Measurements from ENCODE around the gene NRXN2. TPM values are rescaled to one million over a fixed set of nuclear protein-coding genes. Genes with fewer than 3 reads are reported as not detected.

Gene NRXN2
- total RNA-seq, 2 donors from 2014 or later, result 0.85 to 1.4 TPM

DNA sequence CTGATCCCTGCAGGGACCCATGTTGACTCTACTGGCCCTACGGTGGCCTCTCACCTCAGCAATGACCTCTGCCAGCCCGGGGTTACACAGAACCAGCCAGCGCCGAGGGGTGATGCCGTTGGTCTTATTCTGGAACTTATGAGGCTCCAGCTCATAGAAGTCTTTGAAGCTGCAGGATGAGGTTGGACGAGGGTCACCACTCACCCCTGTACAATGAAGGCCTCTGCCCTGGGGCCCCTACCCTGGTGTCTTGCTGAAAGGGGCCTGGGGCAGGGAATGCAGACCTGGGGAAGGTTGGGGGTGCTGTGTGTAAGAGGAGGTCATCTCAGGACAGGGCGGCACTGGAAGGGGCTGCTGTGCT lies 30.0 kb upstream of the NRXN2 start:
- H3K27ac ChIP-seq, result no peak overlapping the region
- H3K4me1 ChIP-seq, result no peaks in the 10 kb centered on the region
- peaks cover 13% of the 10 kb centered on the region for H3K36me3 ChIP-seq
- no peaks in the 10 kb centered on the region for H3K9me3 ChIP-seq
- no peaks in the 10 kb centered on the region for H3K27me3 ChIP-seq
- no peak overlapping the region for H3K4me3 ChIP-seq
- no peak for DNase-seq (ENCODE audit: low spot score)
- TF ChIP-seq, protein P1, sequence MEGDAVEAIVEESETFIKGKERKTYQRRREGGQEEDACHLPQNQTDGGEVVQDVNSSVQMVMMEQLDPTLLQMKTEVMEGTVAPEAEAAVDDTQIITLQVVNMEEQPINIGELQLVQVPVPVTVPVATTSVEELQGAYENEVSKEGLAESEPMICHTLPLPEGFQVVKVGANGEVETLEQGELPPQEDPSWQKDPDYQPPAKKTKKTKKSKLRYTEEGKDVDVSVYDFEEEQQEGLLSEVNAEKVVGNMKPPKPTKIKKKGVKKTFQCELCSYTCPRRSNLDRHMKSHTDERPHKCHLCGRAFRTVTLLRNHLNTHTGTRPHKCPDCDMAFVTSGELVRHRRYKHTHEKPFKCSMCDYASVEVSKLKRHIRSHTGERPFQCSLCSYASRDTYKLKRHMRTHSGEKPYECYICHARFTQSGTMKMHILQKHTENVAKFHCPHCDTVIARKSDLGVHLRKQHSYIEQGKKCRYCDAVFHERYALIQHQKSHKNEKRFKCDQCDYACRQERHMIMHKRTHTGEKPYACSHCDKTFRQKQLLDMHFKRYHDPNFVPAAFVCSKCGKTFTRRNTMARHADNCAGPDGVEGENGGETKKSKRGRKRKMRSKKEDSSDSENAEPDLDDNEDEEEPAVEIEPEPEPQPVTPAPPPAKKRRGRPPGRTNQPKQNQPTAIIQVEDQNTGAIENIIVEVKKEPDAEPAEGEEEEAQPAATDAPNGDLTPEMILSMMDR (IDR thresholded peaks at IDR 0.05), result no peak

DNA sequence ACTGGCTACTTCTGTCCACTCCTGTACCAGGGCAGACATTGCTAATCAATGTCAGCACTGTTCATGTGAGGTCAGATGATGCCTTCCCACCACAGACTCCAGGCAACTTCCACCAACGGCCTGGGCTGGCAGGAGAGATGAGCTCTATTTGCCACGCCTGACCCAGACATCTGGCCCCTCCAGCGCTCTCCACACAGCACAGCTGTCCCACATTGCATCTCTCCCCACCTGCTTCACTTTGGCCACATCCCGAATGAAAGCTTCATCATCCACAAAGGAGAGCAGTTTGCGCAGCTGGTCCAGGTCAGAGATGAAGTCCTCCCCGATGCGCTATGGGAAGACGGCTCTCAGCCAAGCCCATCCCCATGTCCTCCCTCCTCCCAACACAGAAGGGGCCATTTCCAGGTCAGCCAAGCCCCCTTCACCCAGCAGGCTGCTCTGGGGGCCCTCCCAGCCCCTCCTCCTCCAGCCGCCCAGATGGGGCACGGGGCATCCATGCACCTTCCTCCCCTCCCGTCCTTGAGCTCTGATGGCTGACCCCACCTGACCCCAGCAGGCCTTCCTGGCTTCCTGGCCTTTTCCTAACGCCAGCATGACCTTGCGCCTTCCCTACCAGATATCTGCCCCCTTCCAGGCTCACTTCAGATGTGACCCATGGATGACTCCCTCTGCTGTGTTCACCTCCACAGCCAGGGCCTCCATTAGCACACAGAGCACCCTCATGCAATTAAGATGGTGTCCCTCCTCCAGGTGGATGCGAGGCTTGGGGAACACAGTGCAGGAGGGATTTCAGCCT lies 29.4 kb upstream of the NRXN2 start:
- no peaks in the 10 kb centered on the region for H3K27me3 ChIP-seq
- no peaks in the 10 kb centered on the region for H3K4me1 ChIP-seq
- no peaks in the 10 kb centered on the region for H3K9me3 ChIP-seq
- no peak overlapping the region for H3K27ac ChIP-seq
- no peak overlapping the region for H3K4me3 ChIP-seq
- no peak for DNase-seq (ENCODE audit: low spot score)
- TF ChIP-seq, protein P1 (IDR thresholded peaks at IDR 0.05), result no peak
- H3K36me3 ChIP-seq, result peaks cover 13% of the 10 kb centered on the region

DNA sequence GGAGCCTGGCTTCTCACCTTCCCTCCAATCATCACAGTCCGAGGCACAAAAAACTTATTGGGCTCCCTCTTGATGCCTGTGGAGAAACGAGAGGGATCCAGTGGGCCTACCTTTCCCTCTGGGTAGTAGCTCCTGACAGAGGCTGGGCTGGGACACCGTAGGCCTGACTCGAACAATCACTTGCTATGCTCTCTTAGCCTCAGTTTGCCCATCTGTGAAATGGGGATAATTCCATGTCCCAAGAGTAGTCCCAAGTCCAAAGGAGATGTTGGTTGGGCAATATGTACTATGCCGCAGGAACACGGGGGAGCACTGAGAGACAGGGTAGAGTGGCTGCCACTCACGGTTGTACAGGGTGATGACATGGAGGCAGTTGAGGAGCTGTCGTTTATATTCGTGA lies 28.6 kb upstream of the NRXN2 start:
- Histone ChIP-seq H3K36me3 (peaks cover 13% of the 10 kb centered on the region), H3K4me3 (no peak overlapping the region), H3K4me1 (peaks cover 0 to under 1% of the 10 kb centered on the region in 2 donors), H3K9me3 (no peaks in the 10 kb centered on the region), H3K27me3 (no peaks in the 10 kb centered on the region), H3K27ac (no peak overlapping the region)
- TF ChIP-seq, protein P1 (IDR thresholded peaks at IDR 0.05), result no peak
- DNase-seq (ENCODE audit: low spot score), result no peak

DNA sequence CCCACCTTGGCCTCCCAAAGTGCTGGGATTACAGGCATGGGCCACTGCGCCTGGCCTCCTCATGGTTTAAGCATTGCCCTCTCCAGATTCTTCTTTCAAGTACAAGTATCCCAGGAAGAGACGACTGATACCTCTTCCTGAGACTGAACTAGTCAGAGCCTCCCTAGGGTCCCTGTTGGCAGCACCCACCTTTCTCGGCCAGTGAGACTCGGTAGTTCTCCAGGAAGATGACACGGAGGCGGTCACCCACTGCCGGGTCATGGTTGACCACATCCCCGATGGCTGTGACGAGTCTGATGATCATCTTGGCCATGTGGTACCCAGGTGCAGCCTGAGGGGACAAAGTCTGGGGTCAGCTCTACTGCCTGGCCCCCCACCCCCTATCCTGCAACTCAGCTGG lies 28.1 kb upstream of the NRXN2 start:
- Histone ChIP-seq H3K4me3 (no peak overlapping the region), H3K27ac (no peak overlapping the region), H3K9me3 (no peaks in the 10 kb centered on the region), H3K36me3 (peaks cover 13% of the 10 kb centered on the region), H3K27me3 (no peaks in the 10 kb centered on the region), H3K4me1 (peaks cover 0 to 5% of the 10 kb centered on the region in 2 donors)
- TF ChIP-seq, protein P1 (IDR thresholded peaks at IDR 0.05), result no peak
- no peak for DNase-seq (ENCODE audit: low spot score)

DNA sequence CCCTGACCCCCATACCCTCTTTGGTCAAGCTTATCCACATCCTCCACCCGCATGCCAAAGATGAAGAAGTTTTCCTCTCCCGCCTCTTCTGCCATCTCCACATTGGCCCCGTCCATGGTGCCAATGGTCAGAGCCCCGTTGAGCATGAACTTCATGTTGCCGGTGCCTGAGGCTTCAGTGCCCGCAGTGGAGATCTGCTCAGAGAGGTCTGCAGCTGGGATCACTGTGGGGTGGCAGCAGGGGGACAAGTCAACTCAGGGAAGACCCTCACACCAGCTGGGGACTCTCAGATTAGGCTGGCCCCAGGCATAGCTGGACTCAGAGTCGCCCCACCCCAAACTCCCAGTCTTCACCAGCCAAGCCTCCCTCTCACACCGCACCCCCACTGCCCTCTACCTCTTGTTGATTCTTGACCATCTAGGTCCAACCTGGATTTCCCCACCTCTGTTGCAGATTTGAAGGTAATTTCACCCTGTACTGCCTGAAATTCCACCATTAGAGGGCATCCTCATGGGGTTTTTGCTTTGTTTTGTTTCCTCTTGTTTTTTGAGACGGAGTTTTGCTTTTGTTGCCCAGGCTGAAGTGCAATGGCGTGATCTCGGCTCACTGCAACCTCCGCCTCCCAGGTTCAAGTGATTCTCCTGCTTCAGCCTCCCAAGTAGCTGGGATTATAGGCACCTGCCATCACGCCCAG lies 27.5 kb upstream of the NRXN2 start:
- H3K27ac ChIP-seq, result no peak overlapping the region
- H3K9me3 ChIP-seq, result no peaks in the 10 kb centered on the region
- TF ChIP-seq, protein P1 (IDR thresholded peaks at IDR 0.05), result no peak
- no peaks in the 10 kb centered on the region for H3K27me3 ChIP-seq
- H3K4me1 ChIP-seq, result peaks cover 0 to 10% of the 10 kb centered on the region in 2 donors
- H3K4me3 ChIP-seq, result no peak overlapping the region
- peaks cover 13% of the 10 kb centered on the region for H3K36me3 ChIP-seq
- DNase-seq (ENCODE audit: low spot score), result no peak

All from right atrium auricular region (tissue), 2 donors.